Endothelial cell of umbilical vein (primary cell): ENCODE measurements around the gene TFAP2B.

Experiments used
- CTCF ChIP-seq, 2 donors: IDR thresholded peaks; 1 replicate in 1 of 2; 2 replicates in 1 of 2; pipeline ENCODE4 v1.5.1; 2011; ENCODE audit warnings: low read length in 2 of 2, mild to moderate bottlenecking in 2 of 2, moderate library complexity in 2 of 2, control low read depth in 1 of 2, inconsistent platforms in 1 of 2, low read depth in 1 of 2; ENCODE audit not compliant: insufficient read depth in 1 of 2; ENCODE audit errors: extremely low read depth in 1 of 2
- EZH2 ChIP-seq: IDR thresholded peaks from 2 replicates; pipeline ENCODE4 v1.6.1; 2012; ENCODE audit warnings: borderline replicate concordance, low read depth, mild to moderate bottlenecking, moderate library complexity, low read length, inconsistent platforms; ENCODE audit not compliant: severe bottlenecking
- JUN ChIP-seq: IDR thresholded peaks from 2 replicates; pipeline ENCODE4 v1.6.1; 2011; ENCODE audit warnings: borderline replicate concordance, low read depth; ENCODE audit not compliant: insufficient read length, insufficient read depth
- POLR2A ChIP-seq: IDR thresholded peaks from 2 replicates; pipeline ENCODE4 v1.6.1; 2012; ENCODE audit warnings: low read depth, mild to moderate bottlenecking, control low read depth, low read length
- POLR2AphosphoS5 ChIP-seq: IDR thresholded peaks from 2 replicates; pipeline ENCODE4 v1.6.1; 2012; ENCODE audit warnings: low read depth, mild to moderate bottlenecking, control low read depth, low read length, moderate library complexity; ENCODE audit not compliant: insufficient read depth

GRCh38 chr6:50847890-50848594, 29.4 kb downstream of the TFAP2B start:
- no peak for TF ChIP-seq CTCF (IDR thresholded peaks at IDR 0.05; ENCODE audit: extremely low read depth in 1 of 2, insufficient read depth in 1 of 2, low read depth in 1 of 2, low read length in 2 of 2)
- TF ChIP-seq EZH2 = no peak
- TF ChIP-seq POLR2A = no peak
- TF ChIP-seq POLR2AphosphoS5 = no peak
- TF ChIP-seq JUN = no peak
